ENCODE data around the gene STARD10.

DNA sequence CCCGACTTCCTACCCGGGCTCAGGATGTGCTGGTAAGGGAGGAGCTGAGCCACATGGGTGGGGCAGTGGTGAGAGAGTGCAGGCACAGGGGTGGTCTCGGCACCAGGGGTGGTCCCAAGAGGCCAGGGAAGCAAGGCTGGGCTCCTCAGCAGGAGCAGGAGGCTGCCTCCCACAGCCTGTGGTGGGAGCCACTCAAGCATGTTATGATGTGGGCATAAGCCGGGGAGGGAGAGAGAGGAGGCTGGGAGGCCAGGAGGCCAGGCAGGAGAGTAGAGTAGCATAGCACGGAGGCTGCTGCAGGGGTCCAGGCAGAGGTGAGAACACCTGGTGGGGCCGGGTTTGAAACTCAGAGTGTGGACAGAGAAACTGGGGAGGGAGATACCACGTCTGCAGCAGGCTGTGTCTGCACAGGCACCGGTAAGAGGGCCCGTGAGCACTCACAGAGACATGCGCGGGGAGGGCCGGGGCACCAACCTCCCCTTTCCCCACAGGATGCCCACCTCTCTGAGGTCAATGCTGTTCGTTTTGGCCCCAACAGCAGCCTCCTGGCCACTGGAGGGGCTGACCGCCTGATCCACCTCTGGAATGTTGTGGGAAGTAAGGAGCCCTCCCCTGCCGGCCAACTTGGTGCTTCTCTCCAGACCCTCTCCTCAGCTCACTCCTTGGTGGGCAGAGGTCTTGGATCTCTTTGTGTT, 31.1 kb upstream of the STARD10 start:
- TF ChIP-seq, protein P1, sequence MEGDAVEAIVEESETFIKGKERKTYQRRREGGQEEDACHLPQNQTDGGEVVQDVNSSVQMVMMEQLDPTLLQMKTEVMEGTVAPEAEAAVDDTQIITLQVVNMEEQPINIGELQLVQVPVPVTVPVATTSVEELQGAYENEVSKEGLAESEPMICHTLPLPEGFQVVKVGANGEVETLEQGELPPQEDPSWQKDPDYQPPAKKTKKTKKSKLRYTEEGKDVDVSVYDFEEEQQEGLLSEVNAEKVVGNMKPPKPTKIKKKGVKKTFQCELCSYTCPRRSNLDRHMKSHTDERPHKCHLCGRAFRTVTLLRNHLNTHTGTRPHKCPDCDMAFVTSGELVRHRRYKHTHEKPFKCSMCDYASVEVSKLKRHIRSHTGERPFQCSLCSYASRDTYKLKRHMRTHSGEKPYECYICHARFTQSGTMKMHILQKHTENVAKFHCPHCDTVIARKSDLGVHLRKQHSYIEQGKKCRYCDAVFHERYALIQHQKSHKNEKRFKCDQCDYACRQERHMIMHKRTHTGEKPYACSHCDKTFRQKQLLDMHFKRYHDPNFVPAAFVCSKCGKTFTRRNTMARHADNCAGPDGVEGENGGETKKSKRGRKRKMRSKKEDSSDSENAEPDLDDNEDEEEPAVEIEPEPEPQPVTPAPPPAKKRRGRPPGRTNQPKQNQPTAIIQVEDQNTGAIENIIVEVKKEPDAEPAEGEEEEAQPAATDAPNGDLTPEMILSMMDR (IDR thresholded peaks at IDR 0.05 in 2 of 3, conservative IDR thresholded peaks at IDR 0.05 in 1 of 3; ENCODE audit: borderline replicate concordance in 1 of 3, insufficient read depth in 1 of 3, low read depth in 2 of 3, low read length in 2 of 3): no peak
- TF ChIP-seq POLR2A (IDR thresholded peaks at IDR 0.05; ENCODE audit: borderline replicate concordance, extremely low read depth, insufficient read depth, insufficient read length): no peak

All from HCT116 (cell line).